Caco-2 (cell line): ENCODE measurements around the gene ZFP3. TPM values are rescaled to one million over a fixed set of nuclear protein-coding genes. Genes with fewer than 3 reads are reported as not detected.

ENCODE experiments used
- BruUV-seq: library from RNA; stranded (reverse); fragments of 400-500 nt; replicated peaks from 2 replicates; lab custom pipeline; 2021; lab: Mats Ljungman, UMichigan
- CTCF ChIA-PET: fragments of 300-600 bp; sonication (Branson Sonifier 250); formaldehyde crosslinking; loops from one replicate; lab custom pipeline; 2022; ENCODE audit warnings: antibody characterized with exemption; lab: Charles Lee
- POLR2A ChIA-PET: fragments of 300-600 bp; sonication (Branson Sonifier 250); formaldehyde crosslinking; loops from one replicate; lab custom pipeline; 2022; ENCODE audit warnings: antibody characterized with exemption; lab: Charles Lee
- DNase-seq, 2 experiments: peaks; one replicate each; pipeline versions ENCODE4 v3.0.0 to v3.0.0-alpha.2; 2020 to 2022
- H3K27me3 ChIP-seq: replicated peaks from 2 replicates; pipeline ENCODE4 v1.6.0; 2011; ENCODE audit warnings: low read length; ENCODE audit not compliant: control insufficient read depth, insufficient read depth
- H3K36me3 ChIP-seq: 2 replicates; pipeline ENCODE4 v1.5.1; 2011; ENCODE audit warnings: low read length; ENCODE audit not compliant: control insufficient read depth, insufficient read depth
- H3K4me1 ChIP-seq: fragments of 250-450 bp; sonication (Bioruptor Pico); 2 replicates; pipeline ENCODE4 v1.5.1; 2020; ENCODE audit warnings: mild to moderate bottlenecking
- H3K4me3 ChIP-seq: 2 replicates; pipeline ENCODE4 v1.5.1; 2011; ENCODE audit warnings: low read depth, mild to moderate bottlenecking, control low read depth, low read length
- H3K9me3 ChIP-seq: fragments of 250-450 bp; sonication (Bioruptor Pico); 2 replicates; pipeline ENCODE4 v1.5.1; 2020; ENCODE audit warnings: mild to moderate bottlenecking, moderate library complexity
- H3K27ac Mint-ChIP-seq: one replicate; pipeline ENCODE4 v1.8.0; 2022; ENCODE audit warnings: mixed read lengths; ENCODE audit not compliant: unreplicated experiment
- H3K27me3 Mint-ChIP-seq: one replicate; pipeline ENCODE4 v1.8.0; 2022; ENCODE audit warnings: mixed read lengths; ENCODE audit not compliant: insufficient read depth, unreplicated experiment
- H3K36me3 Mint-ChIP-seq: one replicate; pipeline ENCODE4 v1.8.0; 2022; ENCODE audit warnings: mild to moderate bottlenecking, mixed read lengths; ENCODE audit not compliant: insufficient read depth, unreplicated experiment
- H3K4me1 Mint-ChIP-seq: one replicate; pipeline ENCODE4 v1.8.0; 2022; ENCODE audit warnings: low read depth, mixed read lengths; ENCODE audit not compliant: unreplicated experiment
- H3K4me3 Mint-ChIP-seq: one replicate; pipeline ENCODE4 v1.8.0; 2022; ENCODE audit warnings: mild to moderate bottlenecking, moderate library complexity, mixed read lengths; ENCODE audit not compliant: unreplicated experiment
- H3K9me3 Mint-ChIP-seq: one replicate; pipeline ENCODE4 v1.8.0; 2022; ENCODE audit warnings: mixed read lengths; ENCODE audit not compliant: unreplicated experiment
- intact Hi-C: fragments of 100-400 bp; cut with micrococcal nuclease; formaldehyde crosslinking; loops from one replicate; pipeline ENCODE4 v1.10.0; 2022; ENCODE audit not compliant: unreplicated experiment
- total RNA-seq: library from RNA; stranded (reverse); gene quantifications from 2 replicates; pipeline ENCODE4 v1.2.3, GENCODE V29; 2022
- TF ChIP-seq, protein P1 (sequence below), 2 experiments: fragments of 200-600 bp in 1 of 2; IDR thresholded peaks; 1 replicate in 1 of 2; 2 replicates in 1 of 2; pipeline versions ENCODE4 v1.5.1 to v1.8.0; 2011 to 2022; ENCODE audit warnings: antibody characterized with exemption in 1 of 2, control low read depth in 1 of 2, inconsistent platforms in 1 of 2, low read depth in 1 of 2, low read length in 1 of 2, mild to moderate bottlenecking in 1 of 2, moderate library complexity in 1 of 2; ENCODE audit not compliant: insufficient read depth in 1 of 2, severe bottlenecking in 1 of 2, unreplicated experiment in 1 of 2

ZFP3 gene
- total RNA-seq, 1 experiment from 2014 or later: 3.7 TPM

DNA sequence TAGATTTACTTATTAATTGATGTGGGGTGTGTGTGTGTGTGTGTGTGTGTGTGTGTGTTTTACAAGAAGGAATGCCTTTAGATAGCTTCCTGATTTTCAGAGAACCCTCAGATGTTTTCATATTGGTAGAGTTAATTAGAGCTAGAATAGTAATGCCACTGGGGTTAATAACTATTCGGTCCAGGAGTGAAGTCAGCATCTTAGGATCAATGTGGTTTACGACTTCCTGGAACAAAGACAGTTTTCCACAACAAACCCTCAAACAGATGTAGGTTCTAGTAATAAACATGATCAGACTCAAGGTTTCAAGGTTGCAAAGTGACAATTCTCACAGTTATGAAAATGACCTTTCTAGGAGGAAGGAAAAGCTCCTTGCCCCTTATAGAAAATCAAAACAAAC lies 30.8 kb upstream of the ZFP3 start:
- H3K36me3 ChIP-seq: no peaks in the 10 kb centered on the region
- Mint-ChIP-seq H3K27ac (no peak overlapping the region), H3K9me3 (no peaks in the 10 kb centered on the region), H3K4me1 (no peaks in the 10 kb centered on the region), H3K4me3 (no peak overlapping the region), H3K27me3 (no peaks in the 10 kb centered on the region), H3K36me3 (no peaks in the 10 kb centered on the region)
- no TSS peak for BruUV-seq
- H3K27me3 ChIP-seq: no peaks in the 10 kb centered on the region
- H3K4me3 ChIP-seq: no peak overlapping the region
- ChIA-PET POLR2A (no interaction called here), CTCF (no interaction called here)
- TF ChIP-seq, protein P1, sequence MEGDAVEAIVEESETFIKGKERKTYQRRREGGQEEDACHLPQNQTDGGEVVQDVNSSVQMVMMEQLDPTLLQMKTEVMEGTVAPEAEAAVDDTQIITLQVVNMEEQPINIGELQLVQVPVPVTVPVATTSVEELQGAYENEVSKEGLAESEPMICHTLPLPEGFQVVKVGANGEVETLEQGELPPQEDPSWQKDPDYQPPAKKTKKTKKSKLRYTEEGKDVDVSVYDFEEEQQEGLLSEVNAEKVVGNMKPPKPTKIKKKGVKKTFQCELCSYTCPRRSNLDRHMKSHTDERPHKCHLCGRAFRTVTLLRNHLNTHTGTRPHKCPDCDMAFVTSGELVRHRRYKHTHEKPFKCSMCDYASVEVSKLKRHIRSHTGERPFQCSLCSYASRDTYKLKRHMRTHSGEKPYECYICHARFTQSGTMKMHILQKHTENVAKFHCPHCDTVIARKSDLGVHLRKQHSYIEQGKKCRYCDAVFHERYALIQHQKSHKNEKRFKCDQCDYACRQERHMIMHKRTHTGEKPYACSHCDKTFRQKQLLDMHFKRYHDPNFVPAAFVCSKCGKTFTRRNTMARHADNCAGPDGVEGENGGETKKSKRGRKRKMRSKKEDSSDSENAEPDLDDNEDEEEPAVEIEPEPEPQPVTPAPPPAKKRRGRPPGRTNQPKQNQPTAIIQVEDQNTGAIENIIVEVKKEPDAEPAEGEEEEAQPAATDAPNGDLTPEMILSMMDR (IDR thresholded peaks at IDR 0.05; ENCODE audit: insufficient read depth in 1 of 2, low read depth in 1 of 2, low read length in 1 of 2, severe bottlenecking in 1 of 2, unreplicated experiment in 1 of 2): no peak
- DNase-seq: no peak
- H3K9me3 ChIP-seq: no peaks in the 10 kb centered on the region
- H3K4me1 ChIP-seq: no peaks in the 10 kb centered on the region
- intact Hi-C loops: no loop called here

DNA sequence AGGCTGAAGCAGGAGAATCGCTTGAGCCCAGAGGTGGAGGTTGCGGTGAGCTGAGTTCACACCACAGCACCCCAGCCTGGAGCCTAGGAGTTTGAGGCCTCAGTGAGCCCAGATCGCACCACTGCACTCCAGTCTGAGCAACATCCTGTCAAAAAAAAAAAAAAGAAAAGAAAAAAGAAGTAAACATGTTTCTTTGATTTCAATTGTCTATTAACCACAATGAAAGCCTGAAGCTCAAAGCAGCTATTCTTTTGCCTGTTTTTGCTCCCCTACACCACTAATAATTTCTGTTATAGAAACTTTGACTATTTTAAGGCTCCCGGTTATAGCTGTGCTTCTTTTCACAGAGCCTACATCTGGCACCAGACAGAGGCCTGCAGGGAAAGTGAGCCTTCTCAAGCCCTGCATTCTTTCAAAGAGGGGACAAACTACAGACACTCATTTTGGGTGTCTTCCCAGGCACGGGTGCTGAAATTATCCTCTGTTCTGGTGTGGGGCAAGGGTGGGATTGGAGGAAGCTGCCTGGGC lies 28.9 kb upstream of the ZFP3 start:
- no peak overlapping the region for H3K27ac Mint-ChIP-seq

DNA sequence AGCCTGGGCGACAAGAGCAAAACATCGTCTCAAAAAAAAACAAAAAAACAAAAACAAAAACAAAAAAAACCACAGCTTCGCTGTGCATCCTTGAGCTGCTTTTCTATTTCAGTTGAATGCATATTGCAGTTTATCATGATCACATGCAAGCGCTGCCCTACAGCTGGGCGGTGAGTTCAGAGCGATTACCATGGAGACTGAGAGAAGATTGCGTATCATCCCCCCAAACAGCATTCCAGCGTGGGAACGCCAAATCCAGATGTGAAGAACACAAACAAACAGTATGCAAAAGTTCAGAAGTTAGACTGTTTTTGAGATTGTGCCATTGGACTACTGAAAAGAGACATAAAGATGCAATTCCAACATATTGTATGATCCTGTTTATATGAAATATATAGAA lies 28.0 kb upstream of the ZFP3 start:
- H3K4me1 Mint-ChIP-seq: no peaks in the 10 kb centered on the region
- H3K36me3 Mint-ChIP-seq: peaks cover 6% of the 10 kb centered on the region
- Histone ChIP-seq H3K4me1 (no peaks in the 10 kb centered on the region), H3K27me3 (no peaks in the 10 kb centered on the region), H3K36me3 (no peaks in the 10 kb centered on the region), H3K9me3 (no peaks in the 10 kb centered on the region), H3K4me3 (no peak overlapping the region)
- intact Hi-C loops: no loop called here
- H3K27ac Mint-ChIP-seq: no peak overlapping the region
- no peaks in the 10 kb centered on the region for H3K9me3 Mint-ChIP-seq
- H3K4me3 Mint-ChIP-seq: no peak overlapping the region
- no peaks in the 10 kb centered on the region for H3K27me3 Mint-ChIP-seq
- ChIA-PET CTCF (no interaction called here), POLR2A (no interaction called here)
- DNase-seq: no peak
- BruUV-seq: no TSS peak
- TF ChIP-seq, protein P1 (IDR thresholded peaks at IDR 0.05; ENCODE audit: insufficient read depth in 1 of 2, low read depth in 1 of 2, low read length in 1 of 2, severe bottlenecking in 1 of 2, unreplicated experiment in 1 of 2): no peak

More for the DNA sequence above, 28.9 kb upstream of the ZFP3 start:
- Mint-ChIP-seq H3K27me3 (no peaks in the 10 kb centered on the region), H3K4me3 (no peak overlapping the region), H3K9me3 (no peaks in the 10 kb centered on the region), H3K36me3 (no peaks in the 10 kb centered on the region), H3K4me1 (no peaks in the 10 kb centered on the region)
- intact Hi-C loops: no loop called here
- ChIA-PET CTCF (no interaction called here), POLR2A (no interaction called here)
- Histone ChIP-seq H3K4me3 (no peak overlapping the region), H3K9me3 (no peaks in the 10 kb centered on the region), H3K4me1 (no peaks in the 10 kb centered on the region), H3K36me3 (no peaks in the 10 kb centered on the region), H3K27me3 (no peaks in the 10 kb centered on the region)
- TF ChIP-seq, protein P1 (IDR thresholded peaks at IDR 0.05; ENCODE audit: insufficient read depth in 1 of 2, low read depth in 1 of 2, low read length in 1 of 2, severe bottlenecking in 1 of 2, unreplicated experiment in 1 of 2): no peak
- no peak for DNase-seq
- BruUV-seq: no TSS peak
